ENCODE data around the gene SLC10A6.

The SLC10A6 gene

GRCh38 chr4:86848732-86849619 lies at the start of gene SLC10A6:
Gene SLC10A6 (minus strand): TSS chr4:86849384. CDS start chr4:86849115, 269 bp downstream.
- no peaks in the 10 kb centered on the region for H3K27me3 ChIP-seq (replicated peaks; ENCODE audit: insufficient read depth, low read length)
- no peak within 1 kb of the TSS for H3K4me3 ChIP-seq (ENCODE audit: low read length)
- no peaks in the 10 kb centered on the region for H3K9me2 ChIP-seq (replicated peaks; ENCODE audit: insufficient read depth, low read length)
- no peaks in the 10 kb centered on the region for H3K36me3 ChIP-seq (replicated peaks; ENCODE audit: insufficient read depth, low read length)
- H3K4me2 ChIP-seq (ENCODE audit: low read depth, low read length): no peak within 1 kb of the TSS
- DNase-seq: no peak
- H3K9me3 ChIP-seq (replicated peaks; ENCODE audit: insufficient read depth, low read length): no peaks in the 10 kb centered on the region
- TF ChIP-seq CTCF (IDR thresholded peaks at IDR 0.05; ENCODE audit: low read length) (no peak), EZH2phosphoT487 (IDR thresholded peaks at IDR 0.05; ENCODE audit: low read length) (no peak), EZH2 (optimal IDR thresholded peaks at IDR 0.05; ENCODE audit: low read depth, low read length) (no peak)
- no peaks in the 10 kb centered on the region for H4K20me1 ChIP-seq (ENCODE audit: insufficient read depth, low read length)
- H3K79me2 ChIP-seq (ENCODE audit: low read length): no peaks in the 10 kb centered on the region
- no peaks in the 10 kb centered on the region for H3K4me1 ChIP-seq (ENCODE audit: low read length)
- no peak within 1 kb of the TSS for H3K9ac ChIP-seq (ENCODE audit: low read length)
- H2AFZ ChIP-seq (ENCODE audit: low read length): no peak within 1 kb of the TSS
- no peak within 1 kb of the TSS for H3K27ac ChIP-seq (ENCODE audit: low read length)
- H3F3A ChIP-seq (ENCODE audit: insufficient read depth, low read length): no peaks in the 10 kb centered on the region

- no peaks in the 10 kb centered on the region for H4K20me1 ChIP-seq (ENCODE audit: insufficient read depth, low read length)
- H3K4me2 ChIP-seq (ENCODE audit: low read depth, low read length): no peak overlapping the region
- DNase-seq: no peak
- no peaks in the 10 kb centered on the region for H3K9me3 ChIP-seq (replicated peaks; ENCODE audit: insufficient read depth, low read length)
- H3K4me3 ChIP-seq (ENCODE audit: low read length): no peak overlapping the region
- no peaks in the 10 kb centered on the region for H3K79me2 ChIP-seq (ENCODE audit: low read length)
- no peaks in the 10 kb centered on the region for H3K4me1 ChIP-seq (ENCODE audit: low read length)
- H3K9ac ChIP-seq (ENCODE audit: low read length): no peak overlapping the region
- no peak for TF ChIP-seq EZH2 (optimal IDR thresholded peaks at IDR 0.05; ENCODE audit: low read depth, low read length)
- TF ChIP-seq EZH2phosphoT487 (IDR thresholded peaks at IDR 0.05; ENCODE audit: low read length): no peak
- TF ChIP-seq CTCF (IDR thresholded peaks at IDR 0.05; ENCODE audit: low read length): peak; percentile 14; the same call in 1 of the 2 replicates
- H3K27ac ChIP-seq (ENCODE audit: low read length): no peak overlapping the region
- no peaks in the 10 kb centered on the region for H3K9me2 ChIP-seq (replicated peaks; ENCODE audit: insufficient read depth, low read length)
- no peaks in the 10 kb centered on the region for H3K27me3 ChIP-seq (replicated peaks; ENCODE audit: insufficient read depth, low read length)
- no peaks in the 10 kb centered on the region for H3K36me3 ChIP-seq (replicated peaks; ENCODE audit: insufficient read depth, low read length)
- H3F3A ChIP-seq (ENCODE audit: insufficient read depth, low read length): no peaks in the 10 kb centered on the region
- no peak overlapping the region for H2AFZ ChIP-seq (ENCODE audit: low read length)
Observed at GRCh38 chr4:86898562-86898961, 49.4 kb upstream of the SLC10A6 start.

- Histone ChIP-seq H3K36me3 (replicated peaks; ENCODE audit: insufficient read depth, low read length) (no peaks in the 10 kb centered on the region), H3K4me1 (ENCODE audit: low read length) (no peaks in the 10 kb centered on the region), H3K27me3 (replicated peaks; ENCODE audit: insufficient read depth, low read length) (no peaks in the 10 kb centered on the region), H3K27ac (ENCODE audit: low read length) (no peak overlapping the region), H4K20me1 (ENCODE audit: insufficient read depth, low read length) (no peaks in the 10 kb centered on the region), H3K9me2 (replicated peaks; ENCODE audit: insufficient read depth, low read length) (no peaks in the 10 kb centered on the region), H3K79me2 (ENCODE audit: low read length) (no peaks in the 10 kb centered on the region), H3K9ac (ENCODE audit: low read length) (no peak overlapping the region), H2AFZ (ENCODE audit: low read length) (no peak overlapping the region), H3F3A (ENCODE audit: insufficient read depth, low read length) (no peaks in the 10 kb centered on the region), H3K4me3 (ENCODE audit: low read length) (no peak overlapping the region), H3K4me2 (ENCODE audit: low read depth, low read length) (no peak overlapping the region), H3K9me3 (replicated peaks; ENCODE audit: insufficient read depth, low read length) (no peaks in the 10 kb centered on the region)
- DNase-seq: no peak
- no peak for TF ChIP-seq EZH2 (optimal IDR thresholded peaks at IDR 0.05; ENCODE audit: low read depth, low read length)
- no peak for TF ChIP-seq EZH2phosphoT487 (IDR thresholded peaks at IDR 0.05; ENCODE audit: low read length)
- no peak for TF ChIP-seq CTCF (IDR thresholded peaks at IDR 0.05; ENCODE audit: low read length)
Observed at GRCh38 chr4:86896596-86896995, 47.4 kb upstream of the SLC10A6 start.
